NCI-H187 treated with DMSO at 0.1 percent for 48 hours (cell line): ENCODE data around the gene CD177.
"Not testable (repeated sequence)": the region's sequence is repeated elsewhere in the genome, so short reads cannot be mapped to it uniquely, and the experiment has no call there.

Experiments used
- DNase-seq: peaks from one replicate; lab custom pipeline; 2025; lab: John Stamatoyannopoulos, UW

Gene CD177

DNA sequence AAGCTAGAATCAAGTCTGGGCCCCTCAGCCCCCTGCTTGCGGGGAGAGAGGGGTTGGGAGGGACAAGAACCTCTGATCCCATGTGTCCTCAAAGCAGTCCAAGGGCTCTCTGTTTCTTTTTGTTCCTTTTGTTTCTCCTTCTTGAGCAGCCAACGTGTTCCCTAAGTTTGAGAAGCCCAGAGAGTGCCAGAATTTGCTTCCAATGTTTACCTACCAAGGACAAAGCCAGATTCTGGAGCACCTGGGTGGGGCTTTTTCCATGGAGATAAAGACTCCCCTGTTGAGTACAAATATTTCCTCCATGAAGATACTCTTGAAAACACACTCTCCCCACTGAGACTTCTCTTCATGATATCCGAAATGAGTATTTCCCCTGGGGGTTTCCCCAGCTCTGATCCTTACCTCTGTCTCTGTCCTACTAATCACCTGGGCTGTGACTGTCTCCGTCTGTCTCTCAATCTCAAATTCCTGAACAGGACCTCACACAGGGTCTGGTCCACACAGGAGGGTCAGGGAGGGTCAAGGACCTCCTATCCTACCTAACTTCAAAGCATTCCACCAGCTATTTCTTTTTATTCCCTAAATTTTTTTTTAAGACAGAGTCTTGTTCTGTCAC lies 27.4 kb downstream of the CD177 start:
- DNase-seq: no peak

DNA sequence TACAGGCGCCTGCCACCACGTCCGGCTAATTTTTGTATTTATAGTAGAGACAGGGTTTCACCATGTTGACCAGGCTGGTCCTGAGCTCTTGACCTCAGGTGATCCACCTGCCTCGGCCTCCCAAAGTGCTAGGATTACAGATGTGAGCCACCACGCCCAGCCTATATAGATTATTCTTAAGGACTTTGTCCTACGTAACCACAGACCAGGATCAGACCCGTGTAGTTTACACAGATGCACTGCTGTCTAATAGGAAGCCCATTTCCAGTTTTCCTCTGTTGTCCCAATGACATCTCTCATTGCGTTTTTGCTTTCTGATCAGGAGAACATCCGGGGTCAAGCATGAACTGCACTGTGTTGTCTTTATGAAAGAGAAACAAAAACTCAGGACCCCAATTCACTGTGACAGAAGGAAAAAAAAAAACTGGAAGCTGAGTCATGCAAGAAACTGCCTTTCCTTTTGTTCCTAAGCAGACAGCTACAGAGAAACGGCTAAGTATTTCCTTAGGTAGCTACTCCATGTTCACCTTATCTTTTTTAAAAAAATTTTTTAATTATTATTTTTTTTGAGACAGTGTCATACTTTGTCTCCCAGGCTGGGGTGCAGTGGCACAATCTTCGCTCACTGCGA lies 29.2 kb downstream of the CD177 start:
- DNase-seq: not testable (repeated sequence)

DNA sequence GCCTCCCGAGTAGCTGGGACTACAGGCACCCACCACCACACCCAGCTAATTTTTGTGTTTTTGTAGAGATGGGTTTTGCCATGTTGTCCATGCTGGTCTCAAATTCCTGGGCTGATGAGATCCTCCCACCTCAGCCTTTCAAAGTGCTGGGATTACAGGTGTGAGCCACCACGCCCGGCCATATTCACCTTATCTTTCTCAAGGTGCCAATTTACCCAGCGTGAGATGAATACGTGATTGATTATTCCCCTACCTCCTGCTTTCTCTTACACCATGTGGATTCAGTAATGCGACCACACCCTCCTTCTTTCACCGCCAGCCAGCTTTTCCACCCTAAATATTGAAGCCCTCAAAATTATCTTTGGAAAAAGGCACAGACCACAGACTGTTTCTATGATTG lies 29.8 kb downstream of the CD177 start:
- not testable (repeated sequence) for DNase-seq

DNA sequence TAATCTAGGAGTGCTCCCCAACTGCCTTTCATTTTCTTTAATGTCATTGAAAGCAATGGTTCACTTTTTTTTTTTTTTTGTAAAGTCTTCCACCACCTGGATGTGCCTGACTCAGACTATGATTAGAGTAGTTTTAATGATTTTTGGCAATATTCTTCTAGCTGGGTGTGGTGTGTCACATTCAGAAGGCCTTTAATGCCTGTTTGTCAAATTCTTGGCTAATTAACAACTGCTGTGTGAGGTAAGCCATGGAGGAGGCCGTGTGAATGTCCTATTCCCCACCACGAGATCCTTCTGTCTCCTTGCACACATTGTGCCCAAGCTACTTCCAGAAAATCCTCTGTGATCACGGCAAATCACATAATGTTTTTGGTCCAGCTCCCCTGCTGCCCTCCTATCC lies 30.3 kb downstream of the CD177 start:
- DNase-seq: not testable (repeated sequence)

DNA sequence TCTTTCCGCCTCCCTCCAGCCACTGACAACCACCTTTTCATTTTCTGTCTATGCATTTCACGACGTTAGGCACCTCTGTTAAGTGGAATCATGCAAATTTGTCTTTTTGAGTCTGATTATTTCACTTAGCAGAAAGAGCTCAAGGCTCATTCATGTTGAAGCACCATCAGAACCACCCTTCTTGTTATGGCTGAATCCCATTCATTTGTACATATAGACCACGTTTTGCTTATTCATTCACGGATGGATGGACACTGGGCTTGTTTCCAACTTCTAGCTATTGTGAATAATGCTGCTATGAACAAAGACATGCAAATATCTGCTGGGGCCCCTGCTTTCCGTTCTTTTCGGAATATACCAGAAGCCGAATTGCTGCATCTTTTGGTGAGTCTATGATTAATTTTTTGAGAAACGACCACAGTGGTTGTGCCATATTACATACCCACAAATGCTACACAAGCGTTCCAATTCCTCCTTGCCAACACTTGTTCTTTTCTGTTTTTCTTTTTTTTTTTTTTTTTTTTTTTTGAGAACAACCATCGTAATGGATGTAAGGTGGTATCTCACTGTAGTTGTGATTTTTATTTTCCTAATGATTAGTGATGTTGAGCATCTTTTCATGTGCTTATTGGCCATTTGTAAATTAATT lies 37.5 kb downstream of the CD177 start:
- DNase-seq: peak; percentile 12

DNA sequence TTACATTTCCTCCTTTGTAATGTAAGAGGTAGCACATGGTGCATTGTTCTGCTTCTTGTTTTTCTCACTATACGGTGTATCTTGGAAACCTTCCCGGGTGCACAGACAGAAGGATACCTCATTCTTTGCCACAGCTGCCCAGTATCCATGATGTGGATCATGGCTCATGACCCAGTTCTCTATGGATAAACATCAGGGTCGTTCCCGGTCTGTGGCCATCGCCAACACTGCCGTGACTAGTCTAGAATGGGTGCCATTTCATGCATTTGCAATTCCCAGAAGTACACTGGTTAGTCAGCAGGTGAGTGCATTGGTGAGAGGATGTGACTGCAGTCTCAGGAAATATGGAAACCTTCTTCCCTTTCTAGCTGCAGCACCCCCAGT lies 38.1 kb downstream of the CD177 start:
- not testable (repeated sequence) for DNase-seq

DNA sequence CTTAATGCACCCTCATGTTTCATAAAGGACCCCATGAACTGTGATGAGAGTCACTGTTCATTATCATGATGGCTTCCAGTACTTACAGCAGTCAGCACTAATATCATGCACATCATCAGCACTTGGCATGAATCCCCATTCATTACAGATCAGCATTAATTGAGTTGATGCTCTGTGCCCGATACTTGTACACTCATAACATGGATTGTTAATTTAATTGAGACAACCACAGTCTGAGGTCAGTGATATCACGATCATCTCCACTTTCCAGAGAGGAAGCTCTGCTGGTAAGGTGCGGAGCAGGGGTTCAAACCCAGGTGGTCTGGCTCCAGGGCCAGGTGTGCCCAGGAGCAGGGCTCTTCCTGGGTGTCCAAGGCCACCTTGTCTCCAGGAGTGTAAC lies 40.0 kb downstream of the CD177 start:
- DNase-seq: not testable (repeated sequence)

DNA sequence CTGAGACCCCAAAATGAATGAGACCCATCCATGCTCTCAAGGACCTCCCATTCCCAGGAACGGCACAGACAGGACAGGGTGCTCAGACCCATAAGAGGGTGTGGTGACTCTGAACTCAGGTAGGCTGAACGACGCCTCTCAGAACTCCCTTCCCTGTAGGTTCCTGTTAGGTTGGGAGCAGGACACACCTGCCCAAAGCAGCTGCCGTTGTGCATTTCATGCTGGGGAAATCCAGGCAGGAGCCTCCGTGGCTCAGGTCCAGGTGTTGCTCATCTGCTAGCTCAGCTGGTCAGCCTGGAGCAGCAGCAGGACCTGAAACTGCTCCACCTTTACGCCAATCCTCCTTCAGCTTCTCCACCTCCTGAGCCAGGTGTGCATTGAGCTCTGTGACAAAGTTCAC lies 42.1 kb downstream of the CD177 start:
- DNase-seq: no peak

DNA sequence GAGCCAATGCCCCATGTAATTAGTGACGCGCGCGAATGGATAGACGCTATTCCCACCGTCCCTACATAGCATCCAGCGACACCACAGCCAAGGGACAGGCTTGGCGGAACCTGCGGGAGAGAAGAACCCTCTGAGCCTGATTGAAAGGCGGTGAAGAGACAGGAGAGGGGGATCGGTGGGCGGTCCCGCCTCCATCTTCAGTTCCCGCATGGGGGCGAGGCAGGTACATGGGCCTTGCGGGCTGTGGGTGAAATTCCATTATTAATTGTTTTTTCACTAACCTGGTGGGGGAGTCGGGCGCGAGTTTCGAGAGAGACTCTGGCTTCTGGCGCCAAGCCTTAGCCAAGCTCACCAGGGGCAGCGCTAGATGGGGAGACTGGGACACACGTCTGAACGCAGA lies 52.8 kb downstream of the CD177 start:
- DNase-seq: no peak

DNA sequence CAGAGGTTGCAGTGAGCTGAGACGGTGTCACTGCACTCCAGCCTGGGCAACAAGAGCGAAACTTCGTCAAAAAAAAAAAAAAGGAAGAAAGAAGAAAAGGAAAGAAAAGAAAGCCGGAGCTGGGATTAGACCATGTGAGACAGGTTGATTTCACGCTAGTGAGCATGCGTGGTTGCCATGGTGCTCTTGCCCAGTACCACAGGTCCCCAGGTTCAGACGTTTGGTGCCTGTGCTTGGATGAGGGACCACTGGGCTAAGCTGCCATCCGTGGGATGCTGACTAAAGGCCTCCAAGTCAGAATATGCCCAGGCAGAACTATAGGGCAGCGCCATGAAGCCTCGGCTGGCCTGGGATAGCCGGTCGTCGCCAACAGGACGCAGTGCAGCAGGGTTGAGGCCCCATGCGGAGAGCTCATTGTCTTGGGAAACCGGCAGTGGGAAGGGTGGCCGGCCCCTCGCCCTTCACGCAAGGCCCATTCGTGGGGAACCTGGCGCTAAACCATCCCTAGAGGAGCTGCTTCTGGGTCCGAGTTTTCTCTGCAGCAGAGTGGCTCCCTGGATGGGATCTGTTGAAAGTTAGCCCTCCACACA lies 54.0 kb downstream of the CD177 start:
- no peak for DNase-seq

DNA sequence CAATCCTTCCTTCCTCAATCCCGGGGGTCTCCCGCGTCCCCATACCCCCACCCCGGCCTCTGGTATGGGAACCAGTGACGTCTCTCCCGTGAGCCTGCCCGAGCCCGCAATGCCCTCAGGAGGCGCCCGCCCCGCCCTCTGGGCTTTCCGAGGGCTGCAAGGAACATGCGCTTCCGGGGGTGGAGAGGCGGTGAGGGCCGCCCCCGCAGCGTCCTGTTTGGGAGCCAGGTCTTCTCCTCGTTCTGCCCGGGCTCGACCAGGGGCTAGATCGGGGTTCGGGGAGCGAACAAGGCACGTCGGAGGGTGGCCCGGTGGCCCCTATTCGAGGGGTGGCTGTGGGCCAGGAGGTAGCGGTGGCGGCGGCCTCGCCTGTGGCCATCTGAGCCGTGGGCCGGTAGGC lies 54.6 kb downstream of the CD177 start:
- DNase-seq: no peak

DNA sequence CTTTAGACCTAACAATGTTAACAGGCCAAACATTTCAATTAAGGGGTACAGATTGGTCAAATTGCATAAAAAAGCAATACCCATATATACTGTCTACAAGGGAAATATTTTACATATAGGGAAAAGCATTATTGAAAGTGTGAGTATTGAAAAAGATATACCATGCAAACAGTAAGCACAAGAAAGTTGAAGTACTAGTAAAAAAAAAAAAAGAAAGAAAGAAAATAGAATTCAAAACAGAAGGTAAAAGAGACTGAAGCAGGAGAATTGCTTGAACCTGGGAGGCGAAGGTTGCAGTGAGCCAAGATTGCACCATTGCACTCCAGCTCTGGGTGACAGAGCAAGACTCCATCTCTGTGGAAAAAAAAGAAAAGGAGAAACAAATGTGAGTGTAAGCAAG lies 55.9 kb downstream of the CD177 start:
- DNase-seq: no peak

DNA sequence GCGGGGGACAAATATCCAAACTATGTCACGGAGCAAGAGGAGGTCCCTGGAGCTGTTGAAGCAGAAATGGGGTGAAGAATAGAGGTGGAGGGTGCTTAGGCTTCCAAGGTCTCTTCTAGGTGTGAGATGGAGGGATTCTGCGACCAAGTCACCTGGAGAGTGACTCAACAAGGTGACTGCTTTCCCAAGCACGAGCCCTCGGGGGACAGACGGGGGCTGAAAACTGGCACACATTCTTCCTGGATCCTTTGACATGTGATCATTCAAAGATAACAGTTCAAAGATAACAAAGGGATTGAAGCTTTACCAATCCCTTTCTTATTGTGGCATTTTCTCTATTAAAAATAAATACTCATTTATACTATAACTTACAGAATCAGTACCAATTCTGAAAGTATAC lies 59.0 kb downstream of the CD177 start:
- no peak for DNase-seq
